ENCODE measurements around the gene ABCC9. TPM values are rescaled to one million over a fixed set of nuclear protein-coding genes. Genes with fewer than 3 reads are reported as not detected.
"Not testable (repeated sequence)": the region's sequence is repeated elsewhere in the genome, so short reads cannot be mapped to it uniquely, and the experiment has no call there.

Gene ABCC9
- total RNA-seq, 1 donor from 2014 or later: not detected

GRCh38 chr12:21921436-21921835 is 19.8 kb downstream of the ABCC9 start:
- Mint-ChIP-seq H3K27me3 (ENCODE audit: insufficient read depth) (peaks cover 2% of the 10 kb centered on the region), H3K4me1 (ENCODE audit: low read depth) (no peaks in the 10 kb centered on the region), H3K4me3 (no peak overlapping the region), H3K9me3 (no peaks in the 10 kb centered on the region), H3K27ac (no peak overlapping the region), H3K36me3 (ENCODE audit: low read depth) (no peaks in the 10 kb centered on the region)
- intact Hi-C loops (cut with micrococcal nuclease): no loop called here
- DNase-seq (ENCODE audit: low spot score): no peak

DNA sequence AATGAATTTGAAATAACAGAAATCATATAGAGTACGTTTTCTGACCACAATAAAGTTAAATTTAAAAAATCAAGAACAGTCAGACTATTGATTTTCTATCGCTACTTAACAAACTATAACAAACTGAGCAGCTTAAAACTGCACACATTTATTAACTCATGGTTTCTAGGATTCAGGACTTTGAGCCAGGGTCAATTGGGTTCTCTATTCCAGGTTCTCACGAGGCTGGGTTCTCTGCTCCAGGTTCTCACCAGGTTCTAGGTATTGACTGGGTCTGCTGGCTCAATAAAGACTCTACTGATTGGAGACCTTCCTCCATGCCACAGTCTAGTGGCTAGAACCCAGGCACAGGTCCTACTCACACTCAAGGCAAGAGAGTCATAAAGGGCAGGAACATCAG is 22.8 kb downstream of the ABCC9 start:
- intact Hi-C loops (cut with micrococcal nuclease): no loop called here
- Mint-ChIP-seq H3K4me1 (ENCODE audit: low read depth) (no peaks in the 10 kb centered on the region), H3K9me3 (no peaks in the 10 kb centered on the region), H3K4me3 (no peak overlapping the region), H3K36me3 (ENCODE audit: low read depth) (no peaks in the 10 kb centered on the region), H3K27ac (no peak overlapping the region), H3K27me3 (ENCODE audit: insufficient read depth) (peaks cover 2% of the 10 kb centered on the region)
- no peak for DNase-seq (ENCODE audit: low spot score)

GRCh38 chr12:21913823-21914222 is 27.4 kb downstream of the ABCC9 start:
- no peaks in the 10 kb centered on the region for H3K27me3 Mint-ChIP-seq (ENCODE audit: insufficient read depth)
- intact Hi-C loops (cut with micrococcal nuclease): no loop called here
- no peaks in the 10 kb centered on the region for H3K4me1 Mint-ChIP-seq (ENCODE audit: low read depth)
- H3K9me3 Mint-ChIP-seq: no peaks in the 10 kb centered on the region
- no peaks in the 10 kb centered on the region for H3K36me3 Mint-ChIP-seq (ENCODE audit: low read depth)
- DNase-seq (ENCODE audit: low spot score): no peak
- H3K4me3 Mint-ChIP-seq: no peak overlapping the region
- no peak overlapping the region for H3K27ac Mint-ChIP-seq

GRCh38 chr12:21912318-21912717 is 28.9 kb downstream of the ABCC9 start:
- no peaks in the 10 kb centered on the region for H3K27me3 Mint-ChIP-seq (ENCODE audit: insufficient read depth)
- no peak overlapping the region for H3K4me3 Mint-ChIP-seq
- intact Hi-C loops (cut with micrococcal nuclease): no loop called here
- no peaks in the 10 kb centered on the region for H3K9me3 Mint-ChIP-seq
- H3K27ac Mint-ChIP-seq: no peak overlapping the region
- DNase-seq (ENCODE audit: low spot score): no peak
- no peaks in the 10 kb centered on the region for H3K4me1 Mint-ChIP-seq (ENCODE audit: low read depth)
- H3K36me3 Mint-ChIP-seq (ENCODE audit: low read depth): no peaks in the 10 kb centered on the region

DNA sequence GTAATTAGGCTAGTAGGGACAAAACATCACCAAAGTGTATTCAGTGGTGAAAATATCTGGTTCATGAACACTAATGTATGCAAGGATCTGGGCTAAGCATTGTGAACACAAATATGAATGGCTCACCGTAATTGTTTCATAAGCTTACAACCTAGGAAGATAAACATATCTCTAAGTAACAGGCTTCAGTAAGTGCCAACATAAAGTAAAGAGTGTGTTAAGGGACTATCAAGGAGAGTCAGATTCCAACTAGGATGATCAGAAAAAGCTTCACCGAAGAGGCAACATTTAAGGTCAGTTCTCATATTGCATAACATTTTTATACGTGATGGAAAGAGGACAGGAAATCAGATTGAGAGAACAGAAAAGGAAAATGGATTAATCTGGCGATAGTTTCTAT is 29.4 kb downstream of the ABCC9 start:
- no peaks in the 10 kb centered on the region for H3K9me3 Mint-ChIP-seq
- no peak overlapping the region for H3K27ac Mint-ChIP-seq
- intact Hi-C loops (cut with micrococcal nuclease): no loop called here
- H3K36me3 Mint-ChIP-seq (ENCODE audit: low read depth): no peaks in the 10 kb centered on the region
- H3K27me3 Mint-ChIP-seq (ENCODE audit: insufficient read depth): no peaks in the 10 kb centered on the region
- no peak overlapping the region for H3K4me3 Mint-ChIP-seq
- H3K4me1 Mint-ChIP-seq (ENCODE audit: low read depth): no peaks in the 10 kb centered on the region
- DNase-seq (ENCODE audit: low spot score): no peak

GRCh38 chr12:21910657-21911056 is 30.6 kb downstream of the ABCC9 start:
- H3K36me3 Mint-ChIP-seq (ENCODE audit: low read depth): no peaks in the 10 kb centered on the region
- no peak overlapping the region for H3K27ac Mint-ChIP-seq
- H3K4me3 Mint-ChIP-seq: no peak overlapping the region
- no peak for DNase-seq (ENCODE audit: low spot score)
- no peaks in the 10 kb centered on the region for H3K27me3 Mint-ChIP-seq (ENCODE audit: insufficient read depth)
- H3K4me1 Mint-ChIP-seq (ENCODE audit: low read depth): no peaks in the 10 kb centered on the region
- H3K9me3 Mint-ChIP-seq: no peaks in the 10 kb centered on the region
- intact Hi-C loops (cut with micrococcal nuclease): no loop called here

DNA sequence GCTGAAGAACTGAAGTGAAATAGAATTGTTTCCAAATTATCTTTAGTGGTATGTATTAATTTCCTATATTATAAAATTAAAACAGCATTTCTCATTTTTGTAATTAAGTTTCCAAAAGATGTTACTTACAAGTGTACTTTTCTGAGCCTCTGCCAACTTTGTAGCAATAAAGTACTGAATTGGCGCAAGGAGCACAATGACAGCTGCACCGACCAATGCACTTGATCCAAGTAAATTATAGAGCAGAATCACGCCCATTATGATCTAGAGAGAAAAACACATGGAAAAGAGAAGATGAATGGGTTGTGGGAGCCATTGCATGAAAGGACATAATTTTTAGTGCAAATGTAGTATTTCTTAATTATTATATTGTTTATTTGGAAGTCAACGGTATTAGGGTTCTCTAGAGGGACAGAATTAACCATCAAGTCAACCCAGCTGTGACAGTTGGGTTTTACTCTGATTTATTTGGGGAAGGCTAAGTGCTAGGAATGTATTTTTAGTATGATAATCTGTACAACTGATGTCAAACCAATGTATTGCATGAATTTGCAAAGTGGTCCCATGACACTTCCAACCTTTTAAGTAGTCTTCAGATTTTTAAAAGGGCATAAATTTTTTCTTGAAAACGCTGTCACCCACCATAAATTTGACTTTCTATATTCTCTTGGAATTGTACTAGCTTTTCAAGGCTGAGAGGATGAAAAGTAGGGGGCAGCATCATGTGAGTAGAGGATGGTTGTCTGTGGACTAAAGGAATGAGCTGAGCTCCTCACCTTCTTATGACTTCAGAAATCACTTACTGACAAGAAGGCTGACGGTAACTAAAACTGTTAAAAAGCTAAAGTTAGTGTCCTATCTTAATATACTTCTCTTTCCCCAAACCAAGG is 33.0 kb downstream of the ABCC9 start:
- Mint-ChIP-seq H3K4me1 (ENCODE audit: low read depth) (no peaks in the 10 kb centered on the region), H3K4me3 (no peak overlapping the region), H3K27ac (no peak overlapping the region), H3K9me3 (no peaks in the 10 kb centered on the region), H3K36me3 (ENCODE audit: low read depth) (no peaks in the 10 kb centered on the region), H3K27me3 (ENCODE audit: insufficient read depth) (no peaks in the 10 kb centered on the region)
- no peak for DNase-seq (ENCODE audit: low spot score)
- intact Hi-C loops (cut with micrococcal nuclease): no loop called here

GRCh38 chr12:21906919-21907493 is 34.2 kb downstream of the ABCC9 start:
- intact Hi-C loops (cut with micrococcal nuclease): no loop called here

DNA sequence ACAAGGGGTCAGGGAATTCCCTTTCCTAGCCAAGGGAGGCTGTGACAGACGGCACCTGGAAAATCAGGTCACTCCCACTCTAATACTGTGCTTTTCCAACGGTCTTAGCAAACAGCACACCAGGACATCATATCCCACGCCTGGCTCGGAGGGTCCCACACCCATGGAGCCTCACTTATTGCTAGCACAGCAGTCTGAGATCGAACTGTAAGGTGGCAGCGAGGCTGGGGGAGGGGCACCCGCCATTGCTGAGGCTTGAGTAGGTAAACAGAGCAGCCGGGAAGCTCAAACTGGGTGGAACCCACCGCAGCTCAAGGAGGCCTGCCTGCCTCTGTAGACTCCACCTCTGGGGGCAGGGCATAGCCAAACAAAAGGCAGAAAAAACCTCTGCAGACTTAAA is 41.7 kb downstream of the ABCC9 start:
- H3K4me1 Mint-ChIP-seq (ENCODE audit: low read depth); DNase-seq (ENCODE audit: low spot score); H3K27me3 Mint-ChIP-seq (ENCODE audit: insufficient read depth); H3K27ac Mint-ChIP-seq; H3K9me3 Mint-ChIP-seq; intact Hi-C loops (cut with micrococcal nuclease); H3K4me3 Mint-ChIP-seq; H3K36me3 Mint-ChIP-seq (ENCODE audit: low read depth): not testable (repeated sequence)

More at GRCh38 chr12:21906919-21907493, 34.2 kb downstream of the ABCC9 start:
- Mint-ChIP-seq H3K4me3 (no peak overlapping the region), H3K4me1 (ENCODE audit: low read depth) (no peaks in the 10 kb centered on the region), H3K27me3 (ENCODE audit: insufficient read depth) (no peaks in the 10 kb centered on the region), H3K27ac (no peak overlapping the region), H3K36me3 (ENCODE audit: low read depth) (no peaks in the 10 kb centered on the region), H3K9me3 (no peaks in the 10 kb centered on the region)
- no peak for DNase-seq (ENCODE audit: low spot score)

DNA sequence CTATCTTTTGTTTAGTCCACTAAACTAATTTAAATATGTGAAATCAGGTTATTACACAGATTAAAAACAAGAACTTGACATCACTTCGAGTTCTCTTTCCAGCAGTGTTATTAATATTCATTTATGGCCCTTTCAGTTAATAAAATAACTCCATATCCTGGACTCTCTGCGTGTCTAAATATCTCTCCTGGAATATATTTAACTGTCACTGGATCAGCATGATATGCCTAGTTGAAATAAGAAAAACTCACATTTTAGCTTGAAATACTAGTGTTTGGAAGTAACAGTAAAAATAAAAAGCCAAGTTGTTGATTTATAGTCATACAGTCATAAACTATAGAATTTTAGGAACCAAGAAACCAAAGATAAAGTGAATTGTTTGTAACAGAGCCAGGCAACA is 45.6 kb downstream of the ABCC9 start:
- no peak for DNase-seq (ENCODE audit: low spot score)
- Mint-ChIP-seq H3K4me1 (ENCODE audit: low read depth) (no peaks in the 10 kb centered on the region), H3K27ac (no peak overlapping the region), H3K27me3 (ENCODE audit: insufficient read depth) (no peaks in the 10 kb centered on the region), H3K4me3 (no peak overlapping the region), H3K36me3 (ENCODE audit: low read depth) (no peaks in the 10 kb centered on the region), H3K9me3 (no peaks in the 10 kb centered on the region)
- intact Hi-C loops (cut with micrococcal nuclease): no loop called here

GRCh38 chr12:21894792-21895595 is 46.2 kb downstream of the ABCC9 start:
- DNase-seq (ENCODE audit: low spot score): no peak
- Mint-ChIP-seq H3K36me3 (ENCODE audit: low read depth) (no peaks in the 10 kb centered on the region), H3K27me3 (ENCODE audit: insufficient read depth) (no peaks in the 10 kb centered on the region), H3K4me3 (no peak overlapping the region), H3K27ac (no peak overlapping the region), H3K4me1 (ENCODE audit: low read depth) (no peaks in the 10 kb centered on the region), H3K9me3 (no peaks in the 10 kb centered on the region)
- intact Hi-C loops (cut with micrococcal nuclease): no loop called here

GRCh38 chr12:21893924-21894323 is 47.3 kb downstream of the ABCC9 start:
- H3K27me3 Mint-ChIP-seq (ENCODE audit: insufficient read depth): no peaks in the 10 kb centered on the region
- H3K36me3 Mint-ChIP-seq (ENCODE audit: low read depth): no peaks in the 10 kb centered on the region
- no peak for DNase-seq (ENCODE audit: low spot score)
- H3K4me1 Mint-ChIP-seq (ENCODE audit: low read depth): no peaks in the 10 kb centered on the region
- no peak overlapping the region for H3K4me3 Mint-ChIP-seq
- no peak overlapping the region for H3K27ac Mint-ChIP-seq
- intact Hi-C loops (cut with micrococcal nuclease): no loop called here
- no peaks in the 10 kb centered on the region for H3K9me3 Mint-ChIP-seq

DNA sequence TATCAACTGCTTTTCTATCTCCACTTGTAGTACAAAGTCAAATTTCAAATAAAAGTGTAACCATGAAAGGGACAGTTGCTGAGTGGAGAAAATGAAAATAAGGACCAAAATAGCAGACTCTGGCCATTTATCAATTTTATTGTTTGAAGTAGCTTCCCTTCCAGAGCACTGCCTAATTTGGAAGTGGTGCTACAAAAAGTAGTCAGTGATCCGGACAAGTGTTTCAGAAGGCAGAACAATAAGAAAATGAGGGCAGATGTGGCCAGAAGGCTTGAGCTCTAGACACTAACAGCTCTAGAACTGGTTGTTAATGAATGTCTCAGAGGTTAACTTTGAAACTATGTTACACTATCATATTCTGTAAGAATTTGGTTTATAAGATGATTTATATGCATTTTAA is 48.9 kb downstream of the ABCC9 start:
- Mint-ChIP-seq H3K9me3 (no peaks in the 10 kb centered on the region), H3K36me3 (ENCODE audit: low read depth) (no peaks in the 10 kb centered on the region), H3K4me1 (ENCODE audit: low read depth) (no peaks in the 10 kb centered on the region), H3K27ac (no peak overlapping the region), H3K27me3 (ENCODE audit: insufficient read depth) (no peaks in the 10 kb centered on the region), H3K4me3 (no peak overlapping the region)
- no peak for DNase-seq (ENCODE audit: low spot score)
- intact Hi-C loops (cut with micrococcal nuclease): no loop called here

All from activated T-helper 1 cell treated with anti-CD3 and anti-CD28 coated beads, Interleukin-12 subunit alpha, Interleukin-12 subunit beta, Interleukin-2, Interleukin-4 antibody, amounts not matched to agents 30 ng/mL and 10 ng/mL and 1 ng/mL, durations not matched to agents 14 hours and 24 hours and 36 hours (primary cell).